Inferior parietal cortex (tissue), 1 donor: ENCODE measurements around the gene MDP1.
A peak's percentile ranks its signal among the peaks of the same experiment; 100 is the strongest.

Source experiments
- DNase-seq: peaks from one replicate; pipeline ENCODE4 v3.0.0-alpha.2; 2016; ENCODE audit errors: extremely low spot score

Gene MDP1

GRCh38 chr14:24198814-24199524 lies 16.9 kb downstream of the MDP1 start:
- DNase-seq, result no peak

GRCh38 chr14:24197056-24197450 lies 18.8 kb downstream of the MDP1 start:
- DNase-seq, result no peak

GRCh38 chr14:24196071-24197055 lies 19.5 kb downstream of the MDP1 start:
- DNase-seq, result no peak

GRCh38 chr14:24195186-24196070 lies 20.4 kb downstream of the MDP1 start, which contains the start of gene TM9SF1:
Gene TM9SF1 (minus strand): TSS chr14:24195441. CDS start chr14:24195019, 422 bp downstream.
- peak; percentile 83 for DNase-seq

- no peak for DNase-seq
These were observed 21.0 kb downstream of the MDP1 start for GRCh38 chr14:24194873-24195185.

- no peak for DNase-seq
These were observed 21.5 kb downstream of the MDP1 start for GRCh38 chr14:24194186-24194872.

GRCh38 chr14:24192933-24193332 lies 22.9 kb downstream of the MDP1 start:
- no peak for DNase-seq

GRCh38 chr14:24190416-24190815 lies 25.4 kb downstream of the MDP1 start:
- DNase-seq, result no peak

- no peak for DNase-seq
These were observed 26.4 kb downstream of the MDP1 start for GRCh38 chr14:24189460-24189859.

- DNase-seq, result no peak
These were observed 26.8 kb downstream of the MDP1 start for GRCh38 chr14:24189059-24189375.

- DNase-seq, result peak; percentile 94
These were observed 27.4 kb downstream of the MDP1 start, which contains the start of gene IPO4 for GRCh38 chr14:24188251-24189058. Gene IPO4 (minus strand): TSS chr14:24188816. CDS start chr14:24188787, 29 bp downstream.

- no peak for DNase-seq
These were observed 28.3 kb downstream of the MDP1 start for GRCh38 chr14:24187539-24187915.

- no peak for DNase-seq
These were observed 28.9 kb downstream of the MDP1 start for GRCh38 chr14:24186831-24187538.

- no peak for DNase-seq
These were observed 30.1 kb downstream of the MDP1 start for GRCh38 chr14:24185741-24186140.

GRCh38 chr14:24185026-24185425 lies 30.8 kb downstream of the MDP1 start:
- DNase-seq, result no peak

GRCh38 chr14:24184104-24184970 lies 31.5 kb downstream of the MDP1 start:
- DNase-seq, result no peak

- DNase-seq, result no peak
These were observed 32.8 kb downstream of the MDP1 start for GRCh38 chr14:24183014-24183481.

GRCh38 chr14:24182110-24182882 lies 33.6 kb downstream of the MDP1 start:
- DNase-seq, result no peak
